Right lung (tissue), 5 donors: Measurements from ENCODE around the gene TCFL5. TPM values are rescaled to one million over a fixed set of nuclear protein-coding genes. Genes with fewer than 3 reads are reported as not detected.
A peak's percentile ranks its signal among the peaks of the same experiment; 100 is the strongest.

Experiments
- DNase-seq, 2 donors: peaks; one replicate each; pipeline ENCODE4 v3.0.0-alpha.2; 2013
- polyA plus RNA-seq, 5 donors: library from polyadenylated mRNA; unstranded; fragments of 120-200 nt; gene quantifications; one replicate each; pipeline versions ENCODE4 v1.2.1 to v1.2.3, GENCODE V29; 2013; ENCODE audit warnings: inconsistent platforms in 1 of 5, low replicate concordance in 1 of 5; ENCODE audit not compliant: insufficient read length in 5 of 5, insufficient read depth in 1 of 5

TCFL5 gene
- polyA plus RNA-seq, 5 donors: 11.1 to 13.0 (median 11.5) TPM

GRCh38 chr20:62823688-62824475 is 37.7 kb downstream of the TCFL5 start:
- DNase-seq: no peak

GRCh38 chr20:62822788-62823651 is 38.6 kb downstream of the TCFL5 start:
- DNase-seq: no peak

- DNase-seq: no peak
These were observed 39.3 kb downstream of the TCFL5 start for GRCh38 chr20:62822239-62822787.

- DNase-seq: no peak
These were observed 39.9 kb downstream of the TCFL5 start for GRCh38 chr20:62821726-62822210.

- no peak for DNase-seq
These were observed 40.5 kb downstream of the TCFL5 start for GRCh38 chr20:62820962-62821725.

- no peak for DNase-seq
These were observed 41.2 kb downstream of the TCFL5 start for GRCh38 chr20:62820208-62820961.

GRCh38 chr20:62819494-62820174 is 42.0 kb downstream of the TCFL5 start:
- DNase-seq: no peak

- peak; percentile 78 to 80 for DNase-seq
These were observed 42.8 kb downstream of the TCFL5 start for GRCh38 chr20:62818592-62819493.

- no peak for DNase-seq
These were observed 43.5 kb downstream of the TCFL5 start for GRCh38 chr20:62817975-62818591.

- DNase-seq: no peak
These were observed 44.4 kb downstream of the TCFL5 start, which contains the start of gene COL9A3 for GRCh38 chr20:62816884-62817873. Gene COL9A3, plus strand, starts transcription at chr20:62817050. Its CDS starts 15 bp downstream, at chr20:62817065.

- DNase-seq: no peak
These were observed 45.4 kb downstream of the TCFL5 start for GRCh38 chr20:62816031-62816883.

- DNase-seq: no peak
These were observed 46.3 kb downstream of the TCFL5 start for GRCh38 chr20:62815066-62815991.

- no peak for DNase-seq
These were observed 46.9 kb downstream of the TCFL5 start for GRCh38 chr20:62814709-62815065.

GRCh38 chr20:62814060-62814708 is 47.4 kb downstream of the TCFL5 start:
- no peak for DNase-seq

GRCh38 chr20:62813588-62813987 is 48.0 kb downstream of the TCFL5 start:
- no peak for DNase-seq
